HepG2 (cell line): Measurements from ENCODE around the gene ATF1. TPM values are rescaled to one million over a fixed set of nuclear protein-coding genes. Genes with fewer than 3 reads are reported as not detected.

Experiments
- ATAC-seq: fragments of 200-7000 bp; cut with Tn5 transposase; 3 replicates; pipeline ENCODE4 v1.9.1; 2020; ENCODE audit warnings: mild to moderate bottlenecking, moderate library complexity
- BruUV-seq: library from RNA; stranded (reverse); fragments of 400-500 nt; replicated peaks from 2 replicates; lab custom pipeline; 2021; lab: Mats Ljungman, UMichigan
- CTCF ChIA-PET: fragments of 300-600 bp; formaldehyde crosslinking; extraction: SDS; loops from one replicate; lab custom pipeline; 2021; ENCODE audit warnings: low total read pairs, inconsistent platforms, low intra/inter-chr PET ratio; lab: Yijun Ruan, JAX
- POLR2A ChIA-PET: fragments of 350-600 bp; sonication (Branson Sonifier 250); formaldehyde crosslinking; loops from one replicate; lab custom pipeline; 2020; ENCODE audit warnings: antibody characterized with exemption, inconsistent platforms; lab: Yijun Ruan, JAX
- DNase-seq: peaks from one replicate; pipeline ENCODE4 v3.0.0-alpha.2; 2015; ENCODE audit warnings: low spot score
- FAIRE-seq: peaks from 3 replicates; lab custom pipeline; 2011; peaks lifted over from hg19 to GRCh38; lab: Jason Lieb, UNC
- H2AFZ ChIP-seq: one replicate; pipeline ENCODE4 v1.6.1; 2011; ENCODE audit warnings: low read length, inconsistent platforms
- H3K27ac ChIP-seq: fragments of 300-600 bp; 3 replicates; pipeline ENCODE4 v1.8.0; 2011; ENCODE audit warnings: mixed run types, mild to moderate bottlenecking, mixed read lengths, low read length, inconsistent platforms; ENCODE audit not compliant: insufficient read depth; ENCODE audit errors: extremely low read length
- H3K27me3 ChIP-seq, 2 experiments: fragments of 200-600 bp in 1 of 2; 2 replicates in 1 of 2; 3 replicates in 1 of 2; pipeline versions ENCODE4 v1.6.0 to v1.8.0; 2011; ENCODE audit warnings: low read length in 2 of 2, mild to moderate bottlenecking in 2 of 2, moderate library complexity in 2 of 2, inconsistent platforms in 1 of 2; ENCODE audit not compliant: insufficient read depth in 2 of 2, control insufficient read depth in 1 of 2
- H3K36me3 ChIP-seq, 2 experiments: fragments of 200-600 bp in 1 of 2; replicated peaks in 1 of 2; 2 replicates in 1 of 2; 3 replicates in 1 of 2; pipeline versions ENCODE4 v1.5.1 to v1.8.0; 2011; ENCODE audit warnings: low read length in 2 of 2, inconsistent platforms in 1 of 2; ENCODE audit not compliant: insufficient read depth in 2 of 2, control insufficient read depth in 1 of 2
- H3K4me1 ChIP-seq: 2 replicates; pipeline ENCODE4 v1.5.1; 2012; ENCODE audit warnings: low read length, inconsistent platforms; ENCODE audit not compliant: insufficient read depth
- H3K4me2 ChIP-seq: 2 replicates; pipeline ENCODE4 v1.6.0; 2011; ENCODE audit warnings: low read depth, low read length, inconsistent platforms
- H3K4me3 ChIP-seq, 3 experiments: fragments of 200-600 bp in 1 of 3; sonication (generic), shearing (Covaris generic) in 1 of 3; replicated peaks in 1 of 3; 2 replicates each; pipeline ENCODE4 v1.5.1; 2011 to 2016; ENCODE audit warnings: low read length in 3 of 3, inconsistent platforms in 2 of 3, low read depth in 2 of 3, mild to moderate bottlenecking in 2 of 3, control low read depth in 1 of 3, mixed read lengths in 1 of 3; ENCODE audit not compliant: insufficient read depth in 1 of 3
- H3K79me2 ChIP-seq: one replicate; pipeline ENCODE4 v1.6.1; 2011; ENCODE audit warnings: low read length, inconsistent platforms; ENCODE audit not compliant: insufficient read depth
- H3K9ac ChIP-seq: 2 replicates; pipeline ENCODE4 v1.6.0; 2011; ENCODE audit warnings: mild to moderate bottlenecking, low read depth, low read length, inconsistent platforms; ENCODE audit not compliant: insufficient read depth
- H3K9me3 ChIP-seq: 2 replicates; pipeline ENCODE4 v1.5.1; 2012; ENCODE audit warnings: mild to moderate bottlenecking, low read length
- H4K20me1 ChIP-seq: 2 replicates; pipeline ENCODE4 v1.6.0; 2011; ENCODE audit warnings: inconsistent platforms, mild to moderate bottlenecking, low read length, moderate library complexity; ENCODE audit not compliant: insufficient read depth
- CBFB ChIP-seq: sonication (generic); formaldehyde crosslinking; IDR thresholded peaks from 2 replicates; pipeline ENCODE4 v1.4.0; 2020; ENCODE audit warnings: missing genetic modification reagents
- HNRNPLL ChIP-seq: fragments of 200-400 bp; formaldehyde crosslinking; IDR thresholded peaks from 2 replicates; pipeline ENCODE4 v1.6.1; 2017; ENCODE audit warnings: mild to moderate bottlenecking, low read depth, low read length; ENCODE audit not compliant: poor library complexity, severe bottlenecking
- ZNF776 ChIP-seq: sonication (generic); formaldehyde crosslinking; IDR thresholded peaks from 2 replicates; pipeline ENCODE4 v1.4.0; 2020; ENCODE audit warnings: mild to moderate bottlenecking, missing genetic modification reagents
- WGBS: methylation state at CpG from one replicate; pipeline ENCODE4 v1.1.6; 2017; ENCODE audit warnings: low lambda C conversion rate; 5-methylcytosine and 5-hydroxymethylcytosine counted together
- in situ Hi-C: cut with HindIII; loops from 2 replicates; pipeline ENCODE4 v1.10.0; 2017; ENCODE audit warnings: low pct_unique_long_range_greater_than_20kb; ENCODE audit not compliant: extremely low pct_ligation_motif_present
- intact Hi-C: fragments of 100-400 bp; cut with micrococcal nuclease; formaldehyde crosslinking; loops from one replicate; pipeline ENCODE4 v1.10.0; 2022; ENCODE audit not compliant: unreplicated experiment
- polyA plus RNA-seq, 8 experiments: library from polyadenylated mRNA; depleted of rRNA in 3 of 8; stranded (reverse) in 7 of 8; unstranded in 1 of 8; fragments of >200 nt; fragmentation: Illumina TruSeq in 4 of 8; extraction: Trizol in 4 of 8; gene quantifications; 2 replicates each; pipeline versions ENCODE4 v1.2.1 to v1.2.3, GENCODE V29; 2011 to 2016; ENCODE audit warnings: low read depth in 4 of 8, missing spikeins in 1 of 8, mixed read lengths in 1 of 8; ENCODE audit not compliant: insufficient read depth in 1 of 8
- total RNA-seq, 5 experiments: library from RNA; depleted of rRNA; stranded (reverse); fragments of >200 nt; fragmentation: Illumina TruSeq; extraction: Trizol; gene quantifications; 2 replicates each; pipeline ENCODE4 v1.2.3, GENCODE V29; 2016; ENCODE audit warnings: low read depth in 1 of 5
- TF ChIP-seq, protein P1 (sequence below), 2 experiments: sonication (generic) in 1 of 2; formaldehyde crosslinking in 1 of 2; IDR thresholded peaks; 2 replicates each; pipeline versions ENCODE4 v1.4.0 to v1.6.1; 2016 to 2020; ENCODE audit warnings: borderline replicate concordance in 1 of 2, low read depth in 1 of 2, mild to moderate bottlenecking in 1 of 2, missing genetic modification reagents in 1 of 2

ATF1 gene
- total and polyA plus RNA-seq, 2 of the 13 experiments (the other 11 are each of a cell fraction or from before 2014, with no cell fraction given) = 29.3 to 52.0 TPM

DNA sequence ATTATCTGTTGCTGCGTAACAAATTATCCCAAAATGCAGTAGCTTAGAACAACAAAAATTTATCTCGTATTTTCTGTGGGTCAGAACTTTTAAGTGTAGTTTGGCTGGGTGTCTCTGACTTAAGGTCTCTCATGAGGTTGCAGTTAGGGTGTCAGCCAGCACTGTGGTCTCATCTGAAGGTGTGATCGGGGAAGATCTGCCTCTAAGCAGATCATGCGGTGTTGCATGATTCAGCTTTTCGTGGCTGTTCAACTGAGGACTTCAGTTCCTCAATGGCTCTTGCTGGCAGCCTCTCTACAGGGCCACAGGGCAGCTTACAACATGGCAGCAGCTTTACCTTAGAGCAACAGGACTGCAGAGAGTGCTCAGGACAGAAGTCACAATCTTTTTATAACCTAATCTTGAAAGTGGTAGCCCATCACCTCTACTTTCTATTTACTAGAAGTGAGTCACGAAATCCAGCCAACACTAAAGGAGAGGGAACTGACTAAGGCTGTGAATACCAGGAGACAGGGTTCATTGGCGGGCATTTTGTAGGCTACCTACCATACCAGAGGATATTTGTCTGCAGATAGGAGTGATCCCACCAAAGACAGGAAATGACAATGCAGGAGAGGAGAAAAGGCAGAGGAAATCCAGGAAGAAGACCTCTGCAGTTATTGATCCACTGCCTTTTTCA, 77.0 kb downstream of the ATF1 start:
- no peak overlapping the region for H3K27ac ChIP-seq
- H4K20me1 ChIP-seq = no peaks in the 10 kb centered on the region
- H3K36me3 ChIP-seq = no peaks in the 10 kb centered on the region
- ChIA-PET POLR2A (no interaction called here), CTCF (no interaction called here)
- no TSS peak for BruUV-seq
- H3K4me2 ChIP-seq = no peak overlapping the region
- H3K4me1 ChIP-seq = no peaks in the 10 kb centered on the region
- DNase-seq = no peak
- H3K9ac ChIP-seq = no peak overlapping the region
- no peak for ATAC-seq
- no peak for TF ChIP-seq ZNF776 (CRISPR knock-in tag)
- TF ChIP-seq, protein P1, sequence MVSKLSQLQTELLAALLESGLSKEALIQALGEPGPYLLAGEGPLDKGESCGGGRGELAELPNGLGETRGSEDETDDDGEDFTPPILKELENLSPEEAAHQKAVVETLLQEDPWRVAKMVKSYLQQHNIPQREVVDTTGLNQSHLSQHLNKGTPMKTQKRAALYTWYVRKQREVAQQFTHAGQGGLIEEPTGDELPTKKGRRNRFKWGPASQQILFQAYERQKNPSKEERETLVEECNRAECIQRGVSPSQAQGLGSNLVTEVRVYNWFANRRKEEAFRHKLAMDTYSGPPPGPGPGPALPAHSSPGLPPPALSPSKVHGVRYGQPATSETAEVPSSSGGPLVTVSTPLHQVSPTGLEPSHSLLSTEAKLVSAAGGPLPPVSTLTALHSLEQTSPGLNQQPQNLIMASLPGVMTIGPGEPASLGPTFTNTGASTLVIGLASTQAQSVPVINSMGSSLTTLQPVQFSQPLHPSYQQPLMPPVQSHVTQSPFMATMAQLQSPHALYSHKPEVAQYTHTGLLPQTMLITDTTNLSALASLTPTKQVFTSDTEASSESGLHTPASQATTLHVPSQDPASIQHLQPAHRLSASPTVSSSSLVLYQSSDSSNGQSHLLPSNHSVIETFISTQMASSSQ (IDR thresholded peaks at IDR 0.05; ENCODE audit: low read depth) = no peak
- TF ChIP-seq, protein P1 (CRISPR knock-in tag; IDR thresholded peaks at IDR 0.05; ENCODE audit: borderline replicate concordance) = no peak
- TF ChIP-seq HNRNPLL = no peak
- no peak for TF ChIP-seq CBFB (CRISPR knock-in tag)
- H3K4me3 ChIP-seq = no peak overlapping the region
- H2AFZ ChIP-seq = no peak overlapping the region
- in situ Hi-C loops (no loop called here), intact Hi-C loops (no loop called here)
- FAIRE-seq = no peak
- no peaks in the 10 kb centered on the region for H3K9me3 ChIP-seq
- no peaks in the 10 kb centered on the region for H3K27me3 ChIP-seq
- WGBS = 57% methylated on average over 7 of the region's 7 CpGs
- no peaks in the 10 kb centered on the region for H3K79me2 ChIP-seq
